ENCODE measurements around the gene DYRK1A. TPM values are rescaled to one million over a fixed set of nuclear protein-coding genes. Genes with fewer than 3 reads are reported as not detected.

DYRK1A gene
- total RNA-seq, 3 donors from 2014 or later (not counting 1 experiment from before 2014, with no cell fraction given) = 149 to 166 (median 153) TPM

GRCh38 chr21:37410639-37411038 lies 44.1 kb downstream of the DYRK1A start:
- Mint-ChIP-seq H3K36me3 (no peaks in the 10 kb centered on the region), H3K4me3 (peak overlapping the region; percentile 17), H3K9me3 (no peaks in the 10 kb centered on the region), H3K4me1 (peaks cover 87% of the 10 kb centered on the region in 2 donors), H3K27me3 (ENCODE audit: low read depth in 2 of 2) (no peaks in the 10 kb centered on the region), H3K27ac (peak overlapping the region; percentile 28 to 47)
- Histone ChIP-seq H3K27ac (ENCODE audit: low read length) (no peak overlapping the region), H3K27me3 (ENCODE audit: control insufficient read depth, insufficient read depth, low read length) (no peaks in the 10 kb centered on the region), H3K4me1 (ENCODE audit: control insufficient read depth, insufficient read depth, low read length) (peaks cover 39% of the 10 kb centered on the region), H3K9me3 (ENCODE audit: control insufficient read depth, insufficient read depth, low read length) (no peaks in the 10 kb centered on the region), H3K4me3 (ENCODE audit: low read length) (no peak overlapping the region), H3K36me3 (ENCODE audit: control insufficient read depth, insufficient read depth, low read length) (no peaks in the 10 kb centered on the region)
- ATAC-seq (no peak), DNase-seq (no peak)
- 89% methylated on average over 8 of the region's 9 CpGs for WGBS (ENCODE audit: insufficient coverage)
- intact Hi-C loops (cut with micrococcal nuclease) = loop anchor here (5.0 kb wide), 1 partner anchor 37 kb away; no protein-coding TSS in a partner anchor
- no peak for TF ChIP-seq CTCF (IDR thresholded peaks at IDR 0.05)

DNA sequence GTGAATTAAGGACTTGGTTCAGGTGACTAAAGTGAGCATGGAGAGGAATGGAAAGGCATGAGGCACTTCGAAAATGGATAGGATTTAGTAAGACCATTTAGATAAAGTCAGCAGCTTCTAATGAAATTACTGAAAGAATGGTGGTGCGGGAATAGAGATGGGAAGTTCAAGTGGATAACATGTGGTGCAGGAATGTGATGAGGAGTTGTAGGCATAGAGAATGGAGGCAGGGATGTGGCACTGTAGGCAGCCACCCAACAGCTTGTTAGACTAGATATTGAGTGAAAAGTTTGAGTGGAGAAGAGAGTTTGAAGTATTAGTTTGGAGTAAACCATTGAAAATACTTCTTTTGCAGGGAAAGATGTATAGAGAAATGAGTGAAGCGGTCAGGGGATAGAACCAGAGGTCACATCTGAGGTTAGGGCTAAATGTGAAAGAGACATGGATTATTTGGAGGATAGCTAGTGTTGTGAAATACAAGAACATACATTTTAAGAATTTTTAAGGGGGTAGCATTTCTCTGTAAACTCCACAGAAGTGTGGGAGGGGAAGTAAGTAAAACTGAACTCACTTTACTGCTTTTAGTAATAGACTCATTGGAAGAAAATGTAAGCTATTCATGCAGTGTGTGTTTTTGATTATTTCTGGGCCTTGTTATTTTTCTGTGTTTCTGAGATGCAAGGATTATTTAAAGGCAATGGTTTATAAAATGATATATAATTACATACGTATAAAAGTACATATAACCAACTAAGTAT lies 46.2 kb downstream of the DYRK1A start:
- H3K9me3 ChIP-seq (ENCODE audit: control insufficient read depth, insufficient read depth, low read length) = no peaks in the 10 kb centered on the region
- Mint-ChIP-seq H3K36me3 (no peaks in the 10 kb centered on the region), H3K4me3 (peak overlapping the region; percentile 5), H3K4me1 (peaks cover 80 to 85% of the 10 kb centered on the region in 2 donors), H3K27me3 (ENCODE audit: low read depth in 2 of 2) (no peaks in the 10 kb centered on the region), H3K9me3 (no peaks in the 10 kb centered on the region), H3K27ac (peak overlapping the region; percentile 0 to 16)
- TF ChIP-seq CTCF (IDR thresholded peaks at IDR 0.05) = no peak
- H3K27ac ChIP-seq (ENCODE audit: low read length) = no peak overlapping the region
- ATAC-seq (no peak), DNase-seq (no peak)
- H3K4me3 ChIP-seq (ENCODE audit: low read length) = no peak overlapping the region
- 79% methylated on average over 3 of the region's 4 CpGs for whole genome bisulfite sequencing (ENCODE audit: insufficient coverage)
- H3K36me3 ChIP-seq (ENCODE audit: control insufficient read depth, insufficient read depth, low read length) = no peaks in the 10 kb centered on the region
- H3K4me1 ChIP-seq (ENCODE audit: control insufficient read depth, insufficient read depth, low read length) = peaks cover 32% of the 10 kb centered on the region
- intact Hi-C loops (cut with micrococcal nuclease) = loop anchor here (2.0 to 5.0 kb wide), 2 partner anchors 16 to 35 kb away; no protein-coding TSS in a partner anchor
- no peaks in the 10 kb centered on the region for H3K27me3 ChIP-seq (ENCODE audit: control insufficient read depth, insufficient read depth, low read length)

DNA sequence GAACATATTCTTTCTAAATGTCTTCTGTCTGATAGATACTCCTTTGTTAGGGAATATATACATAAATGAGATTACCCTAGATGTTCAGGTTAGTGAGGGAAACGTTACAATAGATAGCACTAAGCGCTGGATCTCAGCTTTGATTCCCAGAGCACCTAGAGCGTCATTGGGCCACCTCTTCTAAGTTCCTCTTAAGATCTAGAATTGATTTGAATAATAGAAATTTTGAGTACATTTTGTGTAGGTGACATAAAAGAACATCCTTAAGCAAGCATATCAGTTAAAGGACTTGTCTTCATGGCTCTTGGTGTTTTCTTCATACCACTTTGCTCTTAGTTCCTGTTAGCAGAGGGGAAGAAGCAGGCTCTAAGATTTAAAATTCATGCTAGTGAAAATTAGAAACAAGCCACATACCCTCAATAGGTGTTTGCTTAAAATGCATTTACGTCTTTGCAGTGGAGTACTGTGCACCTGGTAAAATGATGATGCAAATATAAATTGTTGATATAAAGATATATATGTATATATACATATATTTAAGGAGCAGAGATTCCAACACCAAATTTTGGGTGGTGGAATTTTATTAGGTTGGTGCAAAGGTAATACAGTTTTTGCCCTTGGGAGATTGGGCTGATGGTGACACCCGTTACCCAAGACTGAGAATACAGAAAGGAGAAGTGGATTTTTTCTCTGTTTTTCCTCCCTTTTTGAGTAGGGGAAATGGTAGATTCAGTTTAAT lies 47.1 kb downstream of the DYRK1A start:
- no peak overlapping the region for H3K27ac ChIP-seq (ENCODE audit: low read length)
- intact Hi-C loops (cut with micrococcal nuclease) = loop anchor here (2.0 to 5.0 kb wide), 2 partner anchors 15 to 34 kb away; no protein-coding TSS in a partner anchor
- 73% methylated on average over 4 of the region's 5 CpGs for WGBS (ENCODE audit: insufficient coverage)
- DNase-seq (no peak), ATAC-seq (no peak)
- H3K27me3 ChIP-seq (ENCODE audit: control insufficient read depth, insufficient read depth, low read length) = no peaks in the 10 kb centered on the region
- TF ChIP-seq CTCF (IDR thresholded peaks at IDR 0.05) = no peak
- peaks cover 31% of the 10 kb centered on the region for H3K4me1 ChIP-seq (ENCODE audit: control insufficient read depth, insufficient read depth, low read length)
- H3K27me3 Mint-ChIP-seq (ENCODE audit: low read depth in 2 of 2) = no peaks in the 10 kb centered on the region
- no peak overlapping the region for H3K4me3 Mint-ChIP-seq
- H3K9me3 ChIP-seq (ENCODE audit: control insufficient read depth, insufficient read depth, low read length) = no peaks in the 10 kb centered on the region
- no peaks in the 10 kb centered on the region for H3K36me3 Mint-ChIP-seq
- no peaks in the 10 kb centered on the region for H3K9me3 Mint-ChIP-seq
- peaks cover 78 to 82% of the 10 kb centered on the region in 2 donors for H3K4me1 Mint-ChIP-seq
- peak overlapping the region; percentile 73 to 81 for H3K27ac Mint-ChIP-seq
- H3K4me3 ChIP-seq (ENCODE audit: low read length) = no peak overlapping the region
- H3K36me3 ChIP-seq (ENCODE audit: control insufficient read depth, insufficient read depth, low read length) = no peaks in the 10 kb centered on the region

Measured in natural killer cell (primary cell).